SK-N-SH (cell line): ENCODE measurements around the gene POPDC3.

ENCODE experiments used
- EP300 ChIP-seq, 2 experiments: IDR thresholded peaks; 2 replicates each; pipeline versions ENCODE4 v1.4.0 to v1.6.1; 2012; ENCODE audit warnings: borderline replicate concordance in 1 of 2, low read depth in 1 of 2, low read length in 1 of 2
- FOXM1 ChIP-seq: IDR thresholded peaks from 2 replicates; pipeline ENCODE4 v1.4.0; 2012; ENCODE audit warnings: low read depth, mild to moderate bottlenecking
- JUND ChIP-seq: IDR thresholded peaks from 2 replicates; pipeline ENCODE4 v1.4.0; 2012
- POLR2AphosphoS5 ChIP-seq: IDR thresholded peaks from 2 replicates; pipeline ENCODE4 v1.6.1; 2012; ENCODE audit warnings: low read depth, low read length
- TCF12 ChIP-seq: IDR thresholded peaks from 2 replicates; pipeline ENCODE4 v1.4.0; 2012
- TF ChIP-seq, protein P1 (sequence below): fragments of 200-600 bp; sonication (generic); IDR thresholded peaks from 2 replicates; pipeline ENCODE4 v1.6.1; 2017; ENCODE audit warnings: antibody characterized with exemption, mild to moderate bottlenecking, moderate library complexity
- TF ChIP-seq, protein P2 (sequence below): IDR thresholded peaks from 2 replicates; pipeline ENCODE4 v1.4.0; 2012; ENCODE audit warnings: low read depth, borderline replicate concordance
- TF ChIP-seq, protein P3 (sequence below): IDR thresholded peaks from 2 replicates; pipeline ENCODE4 v1.6.1; 2012; ENCODE audit warnings: mild to moderate bottlenecking, low read depth, low read length, moderate library complexity

DNA sequence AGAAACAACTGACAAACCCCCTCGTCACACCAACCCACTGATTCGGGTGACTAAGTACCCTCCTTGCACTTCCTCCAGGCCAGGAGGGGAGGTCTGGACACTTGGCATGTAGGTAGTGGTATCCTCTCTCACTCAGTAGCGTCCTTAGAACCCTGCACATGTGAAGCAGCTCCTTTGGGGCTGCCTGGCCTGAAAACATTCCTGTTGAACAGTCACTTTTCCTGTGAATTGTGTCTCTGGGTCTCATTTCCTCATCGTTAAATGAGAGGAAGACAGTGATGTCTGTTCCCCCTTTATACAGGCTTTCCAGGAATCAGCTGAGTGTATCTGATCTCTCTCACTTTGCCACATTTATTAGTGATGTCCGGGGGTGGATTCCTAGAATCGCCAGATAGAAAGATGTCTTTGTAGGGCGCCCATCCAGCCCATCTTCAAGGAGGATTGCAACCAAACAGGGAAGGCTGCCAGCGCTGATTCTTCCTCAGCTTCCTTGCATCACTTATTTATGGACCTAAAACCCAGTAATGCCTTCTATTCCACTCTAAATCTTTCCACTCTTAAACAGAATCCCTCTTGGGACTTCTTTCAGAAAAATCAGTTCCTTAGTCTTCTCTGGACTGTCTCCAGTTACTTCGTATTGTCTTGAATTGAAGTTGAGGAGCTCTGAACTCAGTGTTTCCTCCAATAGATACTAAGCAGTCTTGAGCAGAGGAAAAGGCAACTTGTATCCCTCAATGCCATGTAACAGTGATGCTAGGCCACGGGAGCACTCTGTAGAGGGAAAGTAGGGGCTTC is 9.4 kb upstream of the POPDC3 start:
- no peak for TF ChIP-seq POLR2AphosphoS5
- TF ChIP-seq, protein P1, sequence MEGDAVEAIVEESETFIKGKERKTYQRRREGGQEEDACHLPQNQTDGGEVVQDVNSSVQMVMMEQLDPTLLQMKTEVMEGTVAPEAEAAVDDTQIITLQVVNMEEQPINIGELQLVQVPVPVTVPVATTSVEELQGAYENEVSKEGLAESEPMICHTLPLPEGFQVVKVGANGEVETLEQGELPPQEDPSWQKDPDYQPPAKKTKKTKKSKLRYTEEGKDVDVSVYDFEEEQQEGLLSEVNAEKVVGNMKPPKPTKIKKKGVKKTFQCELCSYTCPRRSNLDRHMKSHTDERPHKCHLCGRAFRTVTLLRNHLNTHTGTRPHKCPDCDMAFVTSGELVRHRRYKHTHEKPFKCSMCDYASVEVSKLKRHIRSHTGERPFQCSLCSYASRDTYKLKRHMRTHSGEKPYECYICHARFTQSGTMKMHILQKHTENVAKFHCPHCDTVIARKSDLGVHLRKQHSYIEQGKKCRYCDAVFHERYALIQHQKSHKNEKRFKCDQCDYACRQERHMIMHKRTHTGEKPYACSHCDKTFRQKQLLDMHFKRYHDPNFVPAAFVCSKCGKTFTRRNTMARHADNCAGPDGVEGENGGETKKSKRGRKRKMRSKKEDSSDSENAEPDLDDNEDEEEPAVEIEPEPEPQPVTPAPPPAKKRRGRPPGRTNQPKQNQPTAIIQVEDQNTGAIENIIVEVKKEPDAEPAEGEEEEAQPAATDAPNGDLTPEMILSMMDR = no peak
- no peak for TF ChIP-seq FOXM1
- TF ChIP-seq, protein P2, sequence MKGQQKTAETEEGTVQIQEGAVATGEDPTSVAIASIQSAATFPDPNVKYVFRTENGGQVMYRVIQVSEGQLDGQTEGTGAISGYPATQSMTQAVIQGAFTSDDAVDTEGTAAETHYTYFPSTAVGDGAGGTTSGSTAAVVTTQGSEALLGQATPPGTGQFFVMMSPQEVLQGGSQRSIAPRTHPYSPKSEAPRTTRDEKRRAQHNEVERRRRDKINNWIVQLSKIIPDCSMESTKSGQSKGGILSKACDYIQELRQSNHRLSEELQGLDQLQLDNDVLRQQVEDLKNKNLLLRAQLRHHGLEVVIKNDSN = no peak
- no peak for TF ChIP-seq JUND
- TF ChIP-seq EP300 (IDR thresholded peaks at IDR 0.05; ENCODE audit: borderline replicate concordance in 1 of 2, low read depth in 1 of 2, low read length in 1 of 2) = no peak
- TF ChIP-seq, protein P3, sequence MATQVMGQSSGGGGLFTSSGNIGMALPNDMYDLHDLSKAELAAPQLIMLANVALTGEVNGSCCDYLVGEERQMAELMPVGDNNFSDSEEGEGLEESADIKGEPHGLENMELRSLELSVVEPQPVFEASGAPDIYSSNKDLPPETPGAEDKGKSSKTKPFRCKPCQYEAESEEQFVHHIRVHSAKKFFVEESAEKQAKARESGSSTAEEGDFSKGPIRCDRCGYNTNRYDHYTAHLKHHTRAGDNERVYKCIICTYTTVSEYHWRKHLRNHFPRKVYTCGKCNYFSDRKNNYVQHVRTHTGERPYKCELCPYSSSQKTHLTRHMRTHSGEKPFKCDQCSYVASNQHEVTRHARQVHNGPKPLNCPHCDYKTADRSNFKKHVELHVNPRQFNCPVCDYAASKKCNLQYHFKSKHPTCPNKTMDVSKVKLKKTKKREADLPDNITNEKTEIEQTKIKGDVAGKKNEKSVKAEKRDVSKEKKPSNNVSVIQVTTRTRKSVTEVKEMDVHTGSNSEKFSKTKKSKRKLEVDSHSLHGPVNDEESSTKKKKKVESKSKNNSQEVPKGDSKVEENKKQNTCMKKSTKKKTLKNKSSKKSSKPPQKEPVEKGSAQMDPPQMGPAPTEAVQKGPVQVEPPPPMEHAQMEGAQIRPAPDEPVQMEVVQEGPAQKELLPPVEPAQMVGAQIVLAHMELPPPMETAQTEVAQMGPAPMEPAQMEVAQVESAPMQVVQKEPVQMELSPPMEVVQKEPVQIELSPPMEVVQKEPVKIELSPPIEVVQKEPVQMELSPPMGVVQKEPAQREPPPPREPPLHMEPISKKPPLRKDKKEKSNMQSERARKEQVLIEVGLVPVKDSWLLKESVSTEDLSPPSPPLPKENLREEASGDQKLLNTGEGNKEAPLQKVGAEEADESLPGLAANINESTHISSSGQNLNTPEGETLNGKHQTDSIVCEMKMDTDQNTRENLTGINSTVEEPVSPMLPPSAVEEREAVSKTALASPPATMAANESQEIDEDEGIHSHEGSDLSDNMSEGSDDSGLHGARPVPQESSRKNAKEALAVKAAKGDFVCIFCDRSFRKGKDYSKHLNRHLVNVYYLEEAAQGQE = no peak
- TF ChIP-seq TCF12 = no peak
